Measurements from ENCODE around the gene IRF8. TPM values are rescaled to one million over a fixed set of nuclear protein-coding genes. Genes with fewer than 3 reads are reported as not detected.

Gene IRF8
- total RNA-seq, 2 donors from 2014 or later, result 5.4 to 22.8 TPM

- Mint-ChIP-seq H3K36me3 (ENCODE audit: low read depth) (no peaks in the 10 kb centered on the region), H3K27ac (no peak overlapping the region), H3K27me3 (no peaks in the 10 kb centered on the region), H3K4me3 (peak overlapping the region; percentile 46), H3K4me1 (no peaks in the 10 kb centered on the region)
- DNase-seq, result no peak
- no peaks in the 10 kb centered on the region for H3K9me3 ChIP-seq (ENCODE audit: control insufficient read depth, low read length, poor library complexity, severe bottlenecking)
- ATAC-seq, result no peak
Observed at GRCh38 chr16:85916141-85916890, 17.4 kb downstream of the IRF8 start.

- Mint-ChIP-seq H3K4me1 (no peaks in the 10 kb centered on the region), H3K27me3 (no peaks in the 10 kb centered on the region), H3K27ac (no peak overlapping the region), H3K4me3 (no peak overlapping the region), H3K36me3 (ENCODE audit: low read depth) (no peaks in the 10 kb centered on the region)
- DNase-seq (no peak), ATAC-seq (no peak)
- no peaks in the 10 kb centered on the region for H3K9me3 ChIP-seq (ENCODE audit: control insufficient read depth, low read length, poor library complexity, severe bottlenecking)
Observed at GRCh38 chr16:85917012-85917411, 18.1 kb downstream of the IRF8 start.

GRCh38 chr16:85917959-85918358, 19.0 kb downstream of the IRF8 start:
- ATAC-seq (no peak), DNase-seq (no peak)
- H3K36me3 Mint-ChIP-seq (ENCODE audit: low read depth), result no peaks in the 10 kb centered on the region
- H3K4me1 Mint-ChIP-seq, result no peaks in the 10 kb centered on the region
- H3K27ac Mint-ChIP-seq, result no peak overlapping the region
- no peaks in the 10 kb centered on the region for H3K9me3 ChIP-seq (ENCODE audit: control insufficient read depth, low read length, poor library complexity, severe bottlenecking)
- peak overlapping the region; percentile 12 for H3K4me3 Mint-ChIP-seq
- no peaks in the 10 kb centered on the region for H3K27me3 Mint-ChIP-seq

- DNase-seq (no peak), ATAC-seq (no peak)
- H3K4me1 Mint-ChIP-seq, result no peaks in the 10 kb centered on the region
- no peak overlapping the region for H3K4me3 Mint-ChIP-seq
- H3K27me3 Mint-ChIP-seq, result no peaks in the 10 kb centered on the region
- H3K36me3 Mint-ChIP-seq (ENCODE audit: low read depth), result no peaks in the 10 kb centered on the region
- H3K27ac Mint-ChIP-seq, result no peak overlapping the region
- H3K9me3 ChIP-seq (ENCODE audit: control insufficient read depth, low read length, poor library complexity, severe bottlenecking), result no peaks in the 10 kb centered on the region
Observed at GRCh38 chr16:85918436-85918835, 19.5 kb downstream of the IRF8 start.

GRCh38 chr16:85919271-85920267, 20.6 kb downstream of the IRF8 start:
- no peaks in the 10 kb centered on the region for H3K9me3 ChIP-seq (ENCODE audit: control insufficient read depth, low read length, poor library complexity, severe bottlenecking)
- H3K27me3 Mint-ChIP-seq, result no peaks in the 10 kb centered on the region
- no peak overlapping the region for H3K4me3 Mint-ChIP-seq
- ATAC-seq, result no peak
- no peaks in the 10 kb centered on the region for H3K4me1 Mint-ChIP-seq
- H3K36me3 Mint-ChIP-seq (ENCODE audit: low read depth), result no peaks in the 10 kb centered on the region
- H3K27ac Mint-ChIP-seq, result no peak overlapping the region
- no peak for DNase-seq

GRCh38 chr16:85921026-85921425, 22.1 kb downstream of the IRF8 start:
- H3K9me3 ChIP-seq (ENCODE audit: control insufficient read depth, low read length, poor library complexity, severe bottlenecking), result no peaks in the 10 kb centered on the region
- no peaks in the 10 kb centered on the region for H3K4me1 Mint-ChIP-seq
- DNase-seq (no peak), ATAC-seq (no peak)
- no peaks in the 10 kb centered on the region for H3K36me3 Mint-ChIP-seq (ENCODE audit: low read depth)
- no peak overlapping the region for H3K27ac Mint-ChIP-seq
- H3K27me3 Mint-ChIP-seq, result peaks cover 4% of the 10 kb centered on the region
- H3K4me3 Mint-ChIP-seq, result no peak overlapping the region

- ATAC-seq, result no peak
- Mint-ChIP-seq H3K36me3 (ENCODE audit: low read depth) (no peaks in the 10 kb centered on the region), H3K4me1 (peaks cover 5% of the 10 kb centered on the region), H3K27me3 (peaks cover 11% of the 10 kb centered on the region), H3K4me3 (no peak overlapping the region), H3K27ac (no peak overlapping the region)
- H3K9me3 ChIP-seq (ENCODE audit: control insufficient read depth, low read length, poor library complexity, severe bottlenecking), result no peaks in the 10 kb centered on the region
- no peak for DNase-seq
Observed at GRCh38 chr16:85923153-85924021, 24.4 kb downstream of the IRF8 start.

GRCh38 chr16:85924675-85925074, 25.7 kb downstream of the IRF8 start:
- DNase-seq (no peak), ATAC-seq (no peak)
- Mint-ChIP-seq H3K4me3 (no peak overlapping the region), H3K27ac (no peak overlapping the region), H3K27me3 (peaks cover 11% of the 10 kb centered on the region), H3K36me3 (ENCODE audit: low read depth) (no peaks in the 10 kb centered on the region), H3K4me1 (peaks cover 6% of the 10 kb centered on the region)
- no peaks in the 10 kb centered on the region for H3K9me3 ChIP-seq (ENCODE audit: control insufficient read depth, low read length, poor library complexity, severe bottlenecking)

- Mint-ChIP-seq H3K27ac (peak overlapping the region; percentile 29), H3K36me3 (ENCODE audit: low read depth) (no peaks in the 10 kb centered on the region), H3K27me3 (peaks cover 19% of the 10 kb centered on the region), H3K4me3 (no peak overlapping the region), H3K4me1 (peaks cover 7% of the 10 kb centered on the region)
- ATAC-seq (no peak), DNase-seq (no peak)
- H3K9me3 ChIP-seq (ENCODE audit: control insufficient read depth, low read length, poor library complexity, severe bottlenecking), result no peaks in the 10 kb centered on the region
Observed at GRCh38 chr16:85926370-85926769, 27.4 kb downstream of the IRF8 start.

- no peaks in the 10 kb centered on the region for H3K9me3 ChIP-seq (ENCODE audit: control insufficient read depth, low read length, poor library complexity, severe bottlenecking)
- Mint-ChIP-seq H3K4me1 (peaks cover 7% of the 10 kb centered on the region), H3K27me3 (peaks cover 19% of the 10 kb centered on the region), H3K36me3 (ENCODE audit: low read depth) (no peaks in the 10 kb centered on the region), H3K4me3 (no peak overlapping the region), H3K27ac (peak overlapping the region; percentile 39)
- no peak for ATAC-seq
- no peak for DNase-seq
Observed at GRCh38 chr16:85927371-85927770, 28.4 kb downstream of the IRF8 start.

GRCh38 chr16:85927959-85928358, 29.0 kb downstream of the IRF8 start:
- H3K27ac Mint-ChIP-seq, result peak overlapping the region; percentile 39
- DNase-seq (no peak), ATAC-seq (no peak)
- no peaks in the 10 kb centered on the region for H3K9me3 ChIP-seq (ENCODE audit: control insufficient read depth, low read length, poor library complexity, severe bottlenecking)
- peaks cover 19% of the 10 kb centered on the region for H3K27me3 Mint-ChIP-seq
- H3K4me1 Mint-ChIP-seq, result peaks cover 7% of the 10 kb centered on the region
- H3K36me3 Mint-ChIP-seq (ENCODE audit: low read depth), result no peaks in the 10 kb centered on the region
- no peak overlapping the region for H3K4me3 Mint-ChIP-seq

GRCh38 chr16:85928401-85928820, 29.4 kb downstream of the IRF8 start:
- H3K9me3 ChIP-seq (ENCODE audit: control insufficient read depth, low read length, poor library complexity, severe bottlenecking), result no peaks in the 10 kb centered on the region
- Mint-ChIP-seq H3K27me3 (peaks cover 19% of the 10 kb centered on the region), H3K27ac (no peak overlapping the region), H3K4me1 (peaks cover 7% of the 10 kb centered on the region), H3K4me3 (no peak overlapping the region), H3K36me3 (ENCODE audit: low read depth) (no peaks in the 10 kb centered on the region)
- DNase-seq (no peak), ATAC-seq (no peak)

Measured in T-helper 17 cell (primary cell).